Large intestine (tissue), 12 donors: ENCODE data around the gene RPAP3. TPM values are rescaled to one million over a fixed set of nuclear protein-coding genes. Genes with fewer than 3 reads are reported as not detected.

Experiments used
- DNase-seq, 2 donors: peaks; one replicate each; pipeline versions ENCODE4 v3.0.0 to v3.0.0-alpha.2; 2013
- H3K27ac ChIP-seq: one replicate; pipeline ENCODE4 v1.5.1; 2013; ENCODE audit warnings: low read length
- H3K27me3 ChIP-seq: 2 replicates; pipeline ENCODE4 v1.6.1; 2013; ENCODE audit warnings: low read length; ENCODE audit not compliant: control insufficient read depth, insufficient read depth
- H3K36me3 ChIP-seq: 2 replicates; pipeline ENCODE4 v1.6.1; 2013; ENCODE audit warnings: low read length; ENCODE audit not compliant: control insufficient read depth, insufficient read depth
- H3K4me1 ChIP-seq: one replicate; pipeline ENCODE4 v1.6.1; 2013; ENCODE audit warnings: low read length; ENCODE audit not compliant: control insufficient read depth, insufficient read depth
- H3K4me3 ChIP-seq: one replicate; pipeline ENCODE4 v1.5.1; 2013; ENCODE audit warnings: low read length
- H3K9me3 ChIP-seq: one replicate; pipeline ENCODE4 v1.6.1; 2013; ENCODE audit warnings: mild to moderate bottlenecking, low read depth, low read length, moderate library complexity; ENCODE audit not compliant: control insufficient read depth
- WGBS: methylation state at CpG from one replicate; pipeline ENCODE4 v1.1.5; 2013; ENCODE audit warnings: low lambda C conversion rate; ENCODE audit not compliant: insufficient coverage; 5-methylcytosine and 5-hydroxymethylcytosine counted together
- long read RNA-seq, 11 donors: transcript quantifications; one replicate each; lab custom pipeline, GENCODE V29; 2026
- polyA plus RNA-seq: library from polyadenylated mRNA; unstranded; fragments of 120-200 nt; gene quantifications from one replicate; pipeline ENCODE4 v1.2.1, GENCODE V29; 2013

Gene RPAP3
- 26.0 TPM for polyA plus RNA-seq
- long read RNA-seq, donor 1, full-length matches to known transcripts = 1 of 1 reads
- long read RNA-seq, donor 1, partial matches to known transcripts = 0 of 1 reads
- long read RNA-seq, donor 1, other reads (novel, unspliced or antisense) = 0 of 1 reads
- long read RNA-seq, donor 2, full-length matches to known transcripts = 3 of 3 reads
- long read RNA-seq, donor 2, partial matches to known transcripts = 0 of 3 reads
- long read RNA-seq, donor 2, other reads (novel, unspliced or antisense) = 0 of 3 reads
- long read RNA-seq, donor 3 = 0 reads
- long read RNA-seq, donor 4, full-length matches to known transcripts = 3 of 3 reads
- long read RNA-seq, donor 4, partial matches to known transcripts = 0 of 3 reads
- long read RNA-seq, donor 4, other reads (novel, unspliced or antisense) = 0 of 3 reads
- long read RNA-seq, donor 5 = 0 reads
- long read RNA-seq, donor 6, full-length matches to known transcripts = 8 of 8 reads
- long read RNA-seq, donor 6, partial matches to known transcripts = 0 of 8 reads
- long read RNA-seq, donor 6, other reads (novel, unspliced or antisense) = 0 of 8 reads
- long read RNA-seq, donor 7, partial matches to known transcripts = 0 of 3 reads
- long read RNA-seq, donor 7, other reads (novel, unspliced or antisense) = 0 of 3 reads
- long read RNA-seq, donor 8, full-length matches to known transcripts = 6 of 6 reads
- long read RNA-seq, donor 8, partial matches to known transcripts = 0 of 6 reads
- long read RNA-seq, donor 8, other reads (novel, unspliced or antisense) = 0 of 6 reads
- long read RNA-seq, donor 9, full-length matches to known transcripts = 4 of 4 reads
- long read RNA-seq, donor 9, partial matches to known transcripts = 0 of 4 reads
- long read RNA-seq, donor 9, other reads (novel, unspliced or antisense) = 0 of 4 reads
- long read RNA-seq, donor 10, full-length matches to known transcripts = 5 of 10 reads
- long read RNA-seq, donor 10, partial matches to known transcripts = 5 of 10 reads
- long read RNA-seq, donor 10, other reads (novel, unspliced or antisense) = 0 of 10 reads
- long read RNA-seq, donor 11, full-length matches to known transcripts = 2 of 2 reads
- long read RNA-seq, donor 11, partial matches to known transcripts = 0 of 2 reads
- long read RNA-seq, donor 11, other reads (novel, unspliced or antisense) = 0 of 2 reads

- no CpG with 5 or more reads among the region's 66 CpGs for WGBS
- DNase-seq = peak; percentile 94 to 97
- peak within 1 kb of the TSS; percentile 69 for H3K4me3 ChIP-seq
- no peaks in the 10 kb centered on the region for H3K27me3 ChIP-seq
- peak within 1 kb of the TSS; percentile 81 for H3K27ac ChIP-seq
- no peaks in the 10 kb centered on the region for H3K9me3 ChIP-seq
- peaks cover 1% of the 10 kb centered on the region for H3K36me3 ChIP-seq
- peaks cover 8% of the 10 kb centered on the region for H3K4me1 ChIP-seq
Measured at GRCh38 chr12:47705566-47706425, at the start of gene RPAP3. Gene RPAP3 (minus strand): TSS chr12:47706030. CDS start chr12:47702840, 3,190 bp downstream.

GRCh38 chr12:47754881-47755280, 49.1 kb upstream of the RPAP3 start:
- no peak overlapping the region for H3K4me3 ChIP-seq
- H3K4me1 ChIP-seq = peaks cover 6% of the 10 kb centered on the region

GRCh38 chr12:47754126-47754525, 48.3 kb upstream of the RPAP3 start:
- Histone ChIP-seq H3K4me1 (no peaks in the 10 kb centered on the region), H3K27ac (no peak overlapping the region), H3K4me3 (no peak overlapping the region), H3K27me3 (no peaks in the 10 kb centered on the region), H3K36me3 (no peaks in the 10 kb centered on the region), H3K9me3 (no peaks in the 10 kb centered on the region)
- DNase-seq = no peak
- WGBS = no CpG with 5 or more reads among the region's 4 CpGs

More at GRCh38 chr12:47754881-47755280, 49.1 kb upstream of the RPAP3 start:
- no CpG with 5 or more reads among the region's 3 CpGs for WGBS
- DNase-seq = no peak
- Histone ChIP-seq H3K36me3 (no peaks in the 10 kb centered on the region), H3K27ac (no peak overlapping the region), H3K9me3 (no peaks in the 10 kb centered on the region), H3K27me3 (no peaks in the 10 kb centered on the region)

GRCh38 chr12:47753021-47754001, 47.5 kb upstream of the RPAP3 start:
- Histone ChIP-seq H3K27ac (no peak overlapping the region), H3K9me3 (no peaks in the 10 kb centered on the region), H3K4me3 (no peak overlapping the region), H3K27me3 (no peaks in the 10 kb centered on the region), H3K4me1 (no peaks in the 10 kb centered on the region), H3K36me3 (no peaks in the 10 kb centered on the region)
- 88% methylated on average over 1 of the region's 11 CpGs for WGBS
- peak in 1 of 2 donors; percentile 39 for DNase-seq

- no peaks in the 10 kb centered on the region for H3K9me3 ChIP-seq
- WGBS = no CpG with 5 or more reads among the region's 7 CpGs
- no peak for DNase-seq
- H3K4me3 ChIP-seq = no peak overlapping the region
- H3K4me1 ChIP-seq = no peaks in the 10 kb centered on the region
- no peak overlapping the region for H3K27ac ChIP-seq
- H3K36me3 ChIP-seq = no peaks in the 10 kb centered on the region
- no peaks in the 10 kb centered on the region for H3K27me3 ChIP-seq
Measured at GRCh38 chr12:47752552-47752951, 46.7 kb upstream of the RPAP3 start.

- no peaks in the 10 kb centered on the region for H3K9me3 ChIP-seq
- no peaks in the 10 kb centered on the region for H3K27me3 ChIP-seq
- WGBS = no CpG with 5 or more reads among the region's 4 CpGs
- DNase-seq = no peak
- H3K36me3 ChIP-seq = no peaks in the 10 kb centered on the region
- no peak overlapping the region for H3K4me3 ChIP-seq
- H3K27ac ChIP-seq = no peak overlapping the region
- H3K4me1 ChIP-seq = no peaks in the 10 kb centered on the region
Measured at GRCh38 chr12:47752121-47752520, 46.3 kb upstream of the RPAP3 start.

- H3K9me3 ChIP-seq = no peaks in the 10 kb centered on the region
- peaks cover 2% of the 10 kb centered on the region for H3K4me1 ChIP-seq
- no CpG with 5 or more reads among the region's 9 CpGs for WGBS
- H3K36me3 ChIP-seq = no peaks in the 10 kb centered on the region
- no peak overlapping the region for H3K27ac ChIP-seq
- DNase-seq = no peak
- H3K27me3 ChIP-seq = no peaks in the 10 kb centered on the region
- no peak overlapping the region for H3K4me3 ChIP-seq
Measured at GRCh38 chr12:47751561-47751960, 45.7 kb upstream of the RPAP3 start.

- WGBS = no CpG with 5 or more reads among the region's 19 CpGs
- Histone ChIP-seq H3K27ac (no peak overlapping the region), H3K27me3 (no peaks in the 10 kb centered on the region), H3K36me3 (no peaks in the 10 kb centered on the region), H3K9me3 (no peaks in the 10 kb centered on the region), H3K4me1 (peaks cover 8% of the 10 kb centered on the region), H3K4me3 (no peak overlapping the region)
- DNase-seq = no peak
Measured at GRCh38 chr12:47750916-47751470, 45.2 kb upstream of the RPAP3 start.
